GM12878 (cell line): ENCODE results near the gene ESRP2.

Source experiments
- POLR2AphosphoS2 ChIP-seq: IDR thresholded peaks from 2 replicates; pipeline ENCODE4 v1.6.1; 2011; ENCODE audit warnings: low read depth, mild to moderate bottlenecking, low read length, improper control_type of control experiment, moderate library complexity
- ZNF274 ChIP-seq: IDR thresholded peaks from one replicate; pipeline ENCODE4 v1.8.0; 2011; ENCODE audit not compliant: insufficient read length, insufficient read depth

DNA sequence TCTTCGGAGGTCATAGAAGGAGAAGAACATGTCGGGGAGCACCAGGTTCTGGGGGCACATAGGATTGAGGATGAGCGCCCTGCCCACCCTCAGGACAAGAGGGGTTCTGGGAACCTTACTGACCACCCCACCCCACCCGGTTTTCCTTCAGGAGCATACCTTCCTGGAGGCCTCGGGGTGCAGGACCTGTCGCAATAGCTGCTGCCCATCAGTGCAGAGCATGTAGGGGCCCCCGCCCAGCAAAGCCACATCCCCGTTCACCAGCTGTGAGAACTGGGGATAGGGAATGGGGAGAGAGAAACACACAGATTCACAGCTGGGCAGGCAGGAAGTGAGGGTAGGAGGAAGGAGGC lies 2.1 kb downstream of the ESRP2 start:
- TF ChIP-seq ZNF274, result no peak
- no peak for TF ChIP-seq POLR2AphosphoS2
